ENCODE results near the gene CCDC180. TPM values are rescaled to one million over a fixed set of nuclear protein-coding genes. Genes with fewer than 3 reads are reported as not detected.

The CCDC180 gene
- total RNA-seq, 1 experiment from 2014 or later, result 7.9 TPM

DNA sequence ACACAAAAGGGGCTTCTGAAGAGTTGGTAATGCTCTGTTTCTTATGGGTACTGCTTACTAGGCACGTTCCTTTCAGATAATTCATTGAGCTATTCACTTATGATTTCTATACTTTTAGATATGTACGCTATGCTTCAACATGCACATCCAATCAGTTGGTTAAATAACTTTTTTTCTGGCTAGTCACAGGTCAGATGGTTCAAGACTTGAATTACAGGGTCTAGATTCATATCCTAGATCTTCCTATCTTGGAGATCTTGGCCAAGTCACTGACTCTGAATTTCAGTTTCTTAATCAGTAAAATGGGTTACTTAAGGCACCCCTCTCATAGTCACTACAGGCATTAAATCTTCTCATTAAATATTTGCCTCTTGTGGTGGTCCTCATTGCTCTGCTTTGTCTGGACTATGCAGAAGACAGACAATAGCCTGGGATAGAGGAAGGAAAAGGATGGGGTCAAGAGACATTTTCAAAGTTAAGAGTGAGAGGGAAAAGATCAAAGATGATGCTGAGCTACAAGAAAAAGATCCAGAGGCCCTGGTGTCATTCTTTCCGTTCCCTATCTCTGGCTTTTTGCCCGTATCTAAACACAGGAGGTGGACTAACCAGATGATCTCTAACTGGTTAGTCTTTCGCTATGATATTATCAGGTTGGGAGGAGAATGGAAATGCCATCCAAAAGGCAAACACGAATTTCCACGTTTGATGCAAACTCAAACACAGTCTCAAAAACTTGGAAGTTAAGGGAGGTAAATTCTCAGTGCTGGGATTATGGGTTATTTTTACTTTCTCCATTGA is 1.8 kb upstream of the CCDC180 start (continued):
- no peak for TF ChIP-seq EZH2phosphoT487 (IDR thresholded peaks at IDR 0.05; ENCODE audit: borderline replicate concordance)

- ChIA-PET RAD21 (ENCODE audit: low non-redundant PET in 1 of 2, low total read pairs in 2 of 2, uncharacterized antibody in 2 of 2, unreplicated experiment in 2 of 2) (no interaction called here), CTCF (no interaction called here), POLR2A (no interaction called here)
- no peak overlapping the region for H3K4me2 ChIP-seq (ENCODE audit: low read length)
- H3K4me3 ChIP-seq (replicated peaks in 1 of 2; ENCODE audit: low read depth in 1 of 2, low read length in 2 of 2), result no peak overlapping the region
- H4K20me1 ChIP-seq (ENCODE audit: insufficient read depth), result no peaks in the 10 kb centered on the region
- TF ChIP-seq CBX3 (IDR thresholded peaks at IDR 0.05; ENCODE audit: low read depth) (no peak), SRF (IDR thresholded peaks at IDR 0.05; ENCODE audit: low read depth) (no peak), EGR1 (IDR thresholded peaks at IDR 0.05; ENCODE audit: low read depth) (no peak), EZH2phosphoT487 (IDR thresholded peaks at IDR 0.05; ENCODE audit: borderline replicate concordance) (no peak), ZFX (IDR thresholded peaks at IDR 0.05) (no peak)
- TF ChIP-seq, protein P1, sequence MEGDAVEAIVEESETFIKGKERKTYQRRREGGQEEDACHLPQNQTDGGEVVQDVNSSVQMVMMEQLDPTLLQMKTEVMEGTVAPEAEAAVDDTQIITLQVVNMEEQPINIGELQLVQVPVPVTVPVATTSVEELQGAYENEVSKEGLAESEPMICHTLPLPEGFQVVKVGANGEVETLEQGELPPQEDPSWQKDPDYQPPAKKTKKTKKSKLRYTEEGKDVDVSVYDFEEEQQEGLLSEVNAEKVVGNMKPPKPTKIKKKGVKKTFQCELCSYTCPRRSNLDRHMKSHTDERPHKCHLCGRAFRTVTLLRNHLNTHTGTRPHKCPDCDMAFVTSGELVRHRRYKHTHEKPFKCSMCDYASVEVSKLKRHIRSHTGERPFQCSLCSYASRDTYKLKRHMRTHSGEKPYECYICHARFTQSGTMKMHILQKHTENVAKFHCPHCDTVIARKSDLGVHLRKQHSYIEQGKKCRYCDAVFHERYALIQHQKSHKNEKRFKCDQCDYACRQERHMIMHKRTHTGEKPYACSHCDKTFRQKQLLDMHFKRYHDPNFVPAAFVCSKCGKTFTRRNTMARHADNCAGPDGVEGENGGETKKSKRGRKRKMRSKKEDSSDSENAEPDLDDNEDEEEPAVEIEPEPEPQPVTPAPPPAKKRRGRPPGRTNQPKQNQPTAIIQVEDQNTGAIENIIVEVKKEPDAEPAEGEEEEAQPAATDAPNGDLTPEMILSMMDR (IDR thresholded peaks at IDR 0.05 in 2 of 3, conservative IDR thresholded peaks at IDR 0.05 in 1 of 3; ENCODE audit: borderline replicate concordance in 1 of 3, insufficient read depth in 1 of 3, low read depth in 2 of 3, low read length in 2 of 3), result no peak
- TF ChIP-seq, protein P2, sequence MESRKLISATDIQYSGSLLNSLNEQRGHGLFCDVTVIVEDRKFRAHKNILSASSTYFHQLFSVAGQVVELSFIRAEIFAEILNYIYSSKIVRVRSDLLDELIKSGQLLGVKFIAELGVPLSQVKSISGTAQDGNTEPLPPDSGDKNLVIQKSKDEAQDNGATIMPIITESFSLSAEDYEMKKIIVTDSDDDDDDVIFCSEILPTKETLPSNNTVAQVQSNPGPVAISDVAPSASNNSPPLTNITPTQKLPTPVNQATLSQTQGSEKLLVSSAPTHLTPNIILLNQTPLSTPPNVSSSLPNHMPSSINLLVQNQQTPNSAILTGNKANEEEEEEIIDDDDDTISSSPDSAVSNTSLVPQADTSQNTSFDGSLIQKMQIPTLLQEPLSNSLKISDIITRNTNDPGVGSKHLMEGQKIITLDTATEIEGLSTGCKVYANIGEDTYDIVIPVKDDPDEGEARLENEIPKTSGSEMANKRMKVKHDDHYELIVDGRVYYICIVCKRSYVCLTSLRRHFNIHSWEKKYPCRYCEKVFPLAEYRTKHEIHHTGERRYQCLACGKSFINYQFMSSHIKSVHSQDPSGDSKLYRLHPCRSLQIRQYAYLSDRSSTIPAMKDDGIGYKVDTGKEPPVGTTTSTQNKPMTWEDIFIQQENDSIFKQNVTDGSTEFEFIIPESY (IDR thresholded peaks at IDR 0.05; ENCODE audit: extremely low read depth, insufficient replicate concordance, low read length), result no peak
- H3K36me3 ChIP-seq (ENCODE audit: control insufficient read depth in 1 of 2, insufficient read depth in 2 of 2, low read length in 2 of 2), result peaks cover 0 to 3% of the 10 kb centered on the region in 2 experiments; a peak in 2 of 4 replicates
- intact Hi-C loops (cut with micrococcal nuclease), result no loop called here
- H3K9ac ChIP-seq (ENCODE audit: low read length), result no peak overlapping the region
- H2AFZ ChIP-seq (ENCODE audit: low read depth, low read length, poor library complexity, severe bottlenecking), result no peak overlapping the region
- no peaks in the 10 kb centered on the region for H3K9me2 ChIP-seq (ENCODE audit: insufficient read depth)
- no peak overlapping the region for H3K27ac ChIP-seq (ENCODE audit: low read depth, low read length)
- DNase-seq (ENCODE audit: low read depth, low spot score) (no peak), ATAC-seq (no peak)
- H3K4me1 ChIP-seq (ENCODE audit: control insufficient read depth in 1 of 2, insufficient read depth in 2 of 2, low read length in 2 of 2), result no peaks in the 10 kb centered on the region
- no peaks in the 10 kb centered on the region for H3K9me3 ChIP-seq (ENCODE audit: control insufficient read depth in 1 of 2, insufficient read depth in 1 of 2, low read depth in 1 of 2, low read length in 2 of 2)
- no peaks in the 10 kb centered on the region for H3K27me3 ChIP-seq (ENCODE audit: insufficient read depth, low read length)
- H3K79me2 ChIP-seq (ENCODE audit: insufficient read depth, low read length), result no peaks in the 10 kb centered on the region
- BruUV-seq (replicated peaks), result no TSS peak
Observed at GRCh38 chr9:97307091-97307490, 368 bp upstream of the CCDC180 start.

Measured in HCT116 (cell line).